Epithelial cell of esophagus (primary cell): ENCODE measurements around the gene TTC33.

Experiments
- DNase-seq: peaks from one replicate; pipeline ENCODE4 v3.0.0; 2010; ENCODE audit warnings: low read depth
- H3K4me3 ChIP-seq: 2 replicates; pipeline ENCODE4 v1.5.1; 2011; ENCODE audit warnings: mild to moderate bottlenecking, low read length, control low read depth
- CTCF ChIP-seq: IDR thresholded peaks from 2 replicates; pipeline ENCODE4 v1.5.1; 2011; ENCODE audit warnings: low read depth, mild to moderate bottlenecking, low read length, control low read depth, inconsistent platforms; ENCODE audit not compliant: insufficient read depth; ENCODE audit errors: missing control alignments

Gene TTC33

GRCh38 chr5:40685193-40685592 is 70.6 kb downstream of the TTC33 start:
- H3K4me3 ChIP-seq = no peak overlapping the region
- no peak for TF ChIP-seq CTCF
- no peak for DNase-seq

GRCh38 chr5:40683305-40683704 is 72.5 kb downstream of the TTC33 start:
- peak overlapping the region; percentile 73 for H3K4me3 ChIP-seq
- no peak for DNase-seq
- TF ChIP-seq CTCF = no peak

- peak overlapping the region; percentile 73 for H3K4me3 ChIP-seq
- DNase-seq = peak; percentile 45
- TF ChIP-seq CTCF = no peak
Observed at GRCh38 chr5:40682154-40683017, 73.4 kb downstream of the TTC33 start.

- no peak for TF ChIP-seq CTCF
- H3K4me3 ChIP-seq = peak overlapping the region; percentile 73
- peak; percentile 51 for DNase-seq
Observed at GRCh38 chr5:40681363-40682153, 74.2 kb downstream of the TTC33 start.

- TF ChIP-seq CTCF = no peak
- H3K4me3 ChIP-seq = peak overlapping the region; percentile 73
- DNase-seq = peak; percentile 46
Observed at GRCh38 chr5:40680741-40681362, 74.9 kb downstream of the TTC33 start.

- DNase-seq = peak; percentile 35
- peak within 1 kb of the TSS; percentile 73 for H3K4me3 ChIP-seq
- no peak for TF ChIP-seq CTCF
Observed at GRCh38 chr5:40679913-40680681, 75.7 kb downstream of the TTC33 start, which contains the start of gene PTGER4. Gene PTGER4, plus strand, starts transcription at chr5:40679915. Its CDS starts 1,079 bp downstream, at chr5:40680994.
